ENCODE results near the gene PEX14. TPM values are rescaled to one million over a fixed set of nuclear protein-coding genes. Genes with fewer than 3 reads are reported as not detected.

PEX14 gene
- total RNA-seq, 1 experiment from 2014 or later, result 27.3 TPM

DNA sequence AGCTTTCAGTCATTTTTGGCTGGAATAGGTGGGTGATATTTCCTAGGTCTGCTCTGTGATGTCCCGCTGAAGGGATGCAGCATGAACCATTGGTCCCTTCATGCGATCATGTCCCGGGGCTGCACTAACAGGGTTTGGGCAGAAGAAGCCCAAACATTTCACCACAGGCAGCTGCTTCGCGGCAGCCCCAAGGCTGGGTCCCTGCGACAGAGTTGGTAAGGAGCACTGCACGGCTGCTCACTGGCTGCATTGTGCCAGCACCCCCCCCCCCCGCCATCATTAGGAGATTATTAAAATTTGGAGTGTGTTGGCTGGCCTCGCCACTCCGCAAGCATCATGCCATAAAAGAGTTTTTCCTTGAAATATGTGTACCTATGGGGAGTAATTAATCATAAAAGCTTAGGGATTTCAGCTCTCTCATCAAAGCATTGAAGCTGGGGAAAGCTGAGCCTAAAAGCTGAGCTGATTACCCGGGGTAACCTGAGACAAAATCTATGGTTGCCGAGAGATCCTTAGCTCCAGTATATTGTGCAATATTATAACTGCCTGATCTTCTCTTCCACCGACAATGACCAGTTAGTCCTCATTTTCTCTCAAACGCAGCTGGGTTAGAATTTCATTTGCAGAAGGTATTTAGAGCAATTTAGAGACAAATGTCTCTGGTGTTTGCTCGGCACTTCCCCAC lies 62.5 kb downstream of the PEX14 start (continued):
- TF ChIP-seq, protein P1, sequence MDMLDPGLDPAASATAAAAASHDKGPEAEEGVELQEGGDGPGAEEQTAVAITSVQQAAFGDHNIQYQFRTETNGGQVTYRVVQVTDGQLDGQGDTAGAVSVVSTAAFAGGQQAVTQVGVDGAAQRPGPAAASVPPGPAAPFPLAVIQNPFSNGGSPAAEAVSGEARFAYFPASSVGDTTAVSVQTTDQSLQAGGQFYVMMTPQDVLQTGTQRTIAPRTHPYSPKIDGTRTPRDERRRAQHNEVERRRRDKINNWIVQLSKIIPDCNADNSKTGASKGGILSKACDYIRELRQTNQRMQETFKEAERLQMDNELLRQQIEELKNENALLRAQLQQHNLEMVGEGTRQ (CRISPR knock-in tag; IDR thresholded peaks at IDR 0.05), result no peak
- TF ChIP-seq NFATC4 (CRISPR knock-in tag; IDR thresholded peaks at IDR 0.05), result no peak
- TF ChIP-seq ZNF317 (CRISPR knock-in tag; IDR thresholded peaks at IDR 0.05; ENCODE audit: borderline replicate concordance, low read depth), result no peak
- TF ChIP-seq CREM (CRISPR knock-in tag; IDR thresholded peaks at IDR 0.05), result no peak
- TF ChIP-seq FOXJ3 (CRISPR knock-in tag; IDR thresholded peaks at IDR 0.05; ENCODE audit: borderline replicate concordance), result no peak
- TF ChIP-seq SMAD3 (CRISPR knock-in tag; IDR thresholded peaks at IDR 0.05; ENCODE audit: borderline replicate concordance), result no peak
- TF ChIP-seq TP53 (CRISPR knock-in tag; IDR thresholded peaks at IDR 0.05), result no peak
- no peak for TF ChIP-seq FOXP1 (CRISPR knock-in tag; IDR thresholded peaks at IDR 0.05; ENCODE audit: borderline replicate concordance)
- TF ChIP-seq GABPB1 (CRISPR knock-in tag; IDR thresholded peaks at IDR 0.05), result no peak

DNA sequence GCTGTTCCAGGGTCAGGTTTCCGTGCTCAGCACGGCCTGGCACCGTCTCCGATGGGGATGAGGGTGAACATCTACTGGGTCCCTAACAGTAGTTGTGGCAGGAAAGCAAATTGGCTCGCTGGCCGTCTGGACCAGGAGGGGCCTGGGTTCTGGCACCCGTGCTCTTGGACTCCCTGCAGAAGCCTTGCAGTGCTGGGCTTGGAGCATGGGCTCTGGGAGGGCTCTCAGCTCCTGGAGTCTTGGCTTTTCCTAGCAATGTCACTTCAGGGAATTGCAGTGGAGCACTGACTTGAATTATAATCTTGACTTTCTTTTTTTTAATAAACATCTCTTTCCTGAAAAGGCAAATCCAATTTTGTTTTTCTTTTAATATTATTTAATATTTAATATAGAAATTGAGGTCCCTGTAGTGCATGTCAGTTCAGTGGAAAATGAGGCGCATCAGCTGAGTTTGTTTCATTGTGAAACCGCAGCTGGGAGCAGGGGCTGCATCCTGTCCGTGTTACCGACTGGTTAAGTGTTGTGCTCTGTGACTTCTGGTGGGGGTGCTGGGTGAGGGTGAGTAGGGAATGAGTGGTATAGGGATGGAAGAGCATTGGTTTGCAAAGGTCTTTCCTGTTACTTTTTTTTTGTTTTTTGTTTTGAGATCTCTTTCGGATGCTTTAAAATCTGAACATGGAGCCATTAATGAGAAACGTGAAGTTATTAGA lies 64.1 kb downstream of the PEX14 start:
- POLR2A ChIA-PET, result no interaction called here
- CTCF ChIA-PET, result interaction anchor here (0.8 to 1.4 kb wide), 4 partner anchors 8 to 23 kb away, joined by 3 to 6 read pairs (median 4); no protein-coding TSS in a partner anchor
- Mint-ChIP-seq H3K4me1 (peaks cover 49% of the 10 kb centered on the region), H3K9me3 (no peaks in the 10 kb centered on the region), H3K27me3 (ENCODE audit: low read depth) (no peaks in the 10 kb centered on the region), H3K4me3 (no peak overlapping the region), H3K27ac (peak overlapping the region; percentile 10; the same call in 1 of the 2 replicates), H3K36me3 (no peaks in the 10 kb centered on the region)
- no peak for DNase-seq (ENCODE audit: low spot score)
- no peak for ATAC-seq
- TF ChIP-seq, protein P2, sequence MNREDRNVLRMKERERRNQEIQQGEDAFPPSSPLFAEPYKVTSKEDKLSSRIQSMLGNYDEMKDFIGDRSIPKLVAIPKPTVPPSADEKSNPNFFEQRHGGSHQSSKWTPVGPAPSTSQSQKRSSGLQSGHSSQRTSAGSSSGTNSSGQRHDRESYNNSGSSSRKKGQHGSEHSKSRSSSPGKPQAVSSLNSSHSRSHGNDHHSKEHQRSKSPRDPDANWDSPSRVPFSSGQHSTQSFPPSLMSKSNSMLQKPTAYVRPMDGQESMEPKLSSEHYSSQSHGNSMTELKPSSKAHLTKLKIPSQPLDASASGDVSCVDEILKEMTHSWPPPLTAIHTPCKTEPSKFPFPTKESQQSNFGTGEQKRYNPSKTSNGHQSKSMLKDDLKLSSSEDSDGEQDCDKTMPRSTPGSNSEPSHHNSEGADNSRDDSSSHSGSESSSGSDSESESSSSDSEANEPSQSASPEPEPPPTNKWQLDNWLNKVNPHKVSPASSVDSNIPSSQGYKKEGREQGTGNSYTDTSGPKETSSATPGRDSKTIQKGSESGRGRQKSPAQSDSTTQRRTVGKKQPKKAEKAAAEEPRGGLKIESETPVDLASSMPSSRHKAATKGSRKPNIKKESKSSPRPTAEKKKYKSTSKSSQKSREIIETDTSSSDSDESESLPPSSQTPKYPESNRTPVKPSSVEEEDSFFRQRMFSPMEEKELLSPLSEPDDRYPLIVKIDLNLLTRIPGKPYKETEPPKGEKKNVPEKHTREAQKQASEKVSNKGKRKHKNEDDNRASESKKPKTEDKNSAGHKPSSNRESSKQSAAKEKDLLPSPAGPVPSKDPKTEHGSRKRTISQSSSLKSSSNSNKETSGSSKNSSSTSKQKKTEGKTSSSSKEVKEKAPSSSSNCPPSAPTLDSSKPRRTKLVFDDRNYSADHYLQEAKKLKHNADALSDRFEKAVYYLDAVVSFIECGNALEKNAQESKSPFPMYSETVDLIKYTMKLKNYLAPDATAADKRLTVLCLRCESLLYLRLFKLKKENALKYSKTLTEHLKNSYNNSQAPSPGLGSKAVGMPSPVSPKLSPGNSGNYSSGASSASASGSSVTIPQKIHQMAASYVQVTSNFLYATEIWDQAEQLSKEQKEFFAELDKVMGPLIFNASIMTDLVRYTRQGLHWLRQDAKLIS (CRISPR knock-in tag; IDR thresholded peaks at IDR 0.05; ENCODE audit: borderline replicate concordance), result no peak

DNA sequence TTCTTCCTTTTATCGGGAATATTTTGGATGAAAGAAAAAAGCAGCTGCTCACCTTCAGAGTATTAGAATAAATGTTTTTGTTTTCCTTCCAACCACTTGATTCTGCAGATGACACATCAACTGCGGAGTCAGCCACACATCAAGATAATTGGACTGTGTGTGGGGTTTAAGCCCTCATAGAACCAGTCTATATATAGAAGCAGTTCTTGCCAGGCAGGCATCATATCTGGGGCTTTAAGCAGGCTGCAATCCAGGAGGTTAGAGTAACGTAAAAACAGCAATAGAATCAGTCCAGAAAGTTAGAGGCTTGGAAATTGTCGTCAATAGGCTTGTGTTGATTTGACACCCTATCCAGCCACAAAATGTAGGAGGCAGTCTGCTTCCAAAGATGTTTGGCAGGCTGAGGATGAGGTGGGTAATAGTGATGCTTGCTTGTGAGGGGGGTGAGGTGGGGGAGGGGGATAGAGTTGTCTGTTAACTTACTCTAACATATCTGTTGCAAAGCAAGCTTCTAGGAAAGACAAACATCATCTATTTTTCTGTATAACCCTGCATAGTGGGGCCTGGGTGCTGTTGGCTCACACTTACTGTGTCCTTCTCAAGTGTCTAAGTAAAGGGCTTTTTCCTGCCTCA lies 64.8 kb downstream of the PEX14 start:
- DNase-seq (ENCODE audit: low spot score) (no peak), ATAC-seq (no peak)
- no peak overlapping the region for H3K4me3 Mint-ChIP-seq
- peak overlapping the region; percentile 30; the same call in 1 of the 2 replicates for H3K27ac Mint-ChIP-seq
- H3K4me1 Mint-ChIP-seq, result peaks cover 45% of the 10 kb centered on the region
- CTCF ChIA-PET, result interaction anchor here (1.3 to 1.6 kb wide), 5 partner anchors 9 to 371 kb away, joined by 4 to 7 read pairs (median 5); no protein-coding TSS in a partner anchor
- no peaks in the 10 kb centered on the region for H3K9me3 Mint-ChIP-seq
- no peak for TF ChIP-seq ZNF219 (CRISPR knock-in tag; IDR thresholded peaks at IDR 0.05; ENCODE audit: borderline replicate concordance)
- TF ChIP-seq, protein P3, sequence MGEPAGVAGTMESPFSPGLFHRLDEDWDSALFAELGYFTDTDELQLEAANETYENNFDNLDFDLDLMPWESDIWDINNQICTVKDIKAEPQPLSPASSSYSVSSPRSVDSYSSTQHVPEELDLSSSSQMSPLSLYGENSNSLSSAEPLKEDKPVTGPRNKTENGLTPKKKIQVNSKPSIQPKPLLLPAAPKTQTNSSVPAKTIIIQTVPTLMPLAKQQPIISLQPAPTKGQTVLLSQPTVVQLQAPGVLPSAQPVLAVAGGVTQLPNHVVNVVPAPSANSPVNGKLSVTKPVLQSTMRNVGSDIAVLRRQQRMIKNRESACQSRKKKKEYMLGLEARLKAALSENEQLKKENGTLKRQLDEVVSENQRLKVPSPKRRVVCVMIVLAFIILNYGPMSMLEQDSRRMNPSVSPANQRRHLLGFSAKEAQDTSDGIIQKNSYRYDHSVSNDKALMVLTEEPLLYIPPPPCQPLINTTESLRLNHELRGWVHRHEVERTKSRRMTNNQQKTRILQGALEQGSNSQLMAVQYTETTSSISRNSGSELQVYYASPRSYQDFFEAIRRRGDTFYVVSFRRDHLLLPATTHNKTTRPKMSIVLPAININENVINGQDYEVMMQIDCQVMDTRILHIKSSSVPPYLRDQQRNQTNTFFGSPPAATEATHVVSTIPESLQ (CRISPR knock-in tag; IDR thresholded peaks at IDR 0.05), result no peak
- no peaks in the 10 kb centered on the region for H3K36me3 Mint-ChIP-seq
- H3K27me3 Mint-ChIP-seq (ENCODE audit: low read depth), result no peaks in the 10 kb centered on the region
- POLR2A ChIA-PET, result no interaction called here

All from WTC11 (cell line).